Activated B cell treated with CpG ODN at 0.5 μM for 24 hours (primary cell): ENCODE measurements around the gene NDST4. TPM values are rescaled to one million over a fixed set of nuclear protein-coding genes. Genes with fewer than 3 reads are reported as not detected.

Experiments
- ATAC-seq: fragments of 200-7000 bp; cut with Tn5 transposase; one replicate; pipeline ENCODE4 v1.10.0; 2021; ENCODE audit warnings: low read depth, mild to moderate bottlenecking, moderate library complexity
- CTCF ChIA-PET: fragments of 350-600 bp; sonication (Branson Sonifier 250); formaldehyde crosslinking; loops from one replicate; lab custom pipeline; 2021; ENCODE audit warnings: antibody characterized with exemption; lab: Charles Lee
- POLR2A ChIA-PET: fragments of 350-600 bp; sonication (Branson Sonifier 250); formaldehyde crosslinking; loops from one replicate; lab custom pipeline; 2021; ENCODE audit warnings: antibody characterized with exemption; lab: Charles Lee
- DNase-seq: peaks from one replicate; pipeline ENCODE4 v3.0.0; 2022
- H3K27ac Mint-ChIP-seq: one replicate; pipeline ENCODE4 v1.8.0; 2020; ENCODE audit warnings: mixed read lengths
- H3K27me3 Mint-ChIP-seq: one replicate; pipeline ENCODE4 v1.8.0; 2021; ENCODE audit warnings: mixed read lengths
- H3K36me3 Mint-ChIP-seq: one replicate; pipeline ENCODE4 v1.8.0; 2021; ENCODE audit warnings: low read depth, mixed read lengths
- H3K4me1 Mint-ChIP-seq: one replicate; pipeline ENCODE4 v1.8.0; 2021; ENCODE audit warnings: mixed read lengths
- H3K4me3 Mint-ChIP-seq: one replicate; pipeline ENCODE4 v1.8.0; 2020; ENCODE audit warnings: mild to moderate bottlenecking, mixed read lengths
- H3K9me3 Mint-ChIP-seq: one replicate; pipeline ENCODE4 v1.8.0; 2020; ENCODE audit warnings: mixed read lengths
- intact Hi-C: fragments of 100-400 bp; cut with micrococcal nuclease; formaldehyde crosslinking; loops from one replicate; pipeline ENCODE4 v1.15.1; 2024
- total RNA-seq: library from RNA; stranded (reverse); gene quantifications from 2 replicates; pipeline ENCODE4 v1.2.3, GENCODE V29; 2022
- TF ChIP-seq, protein P1 (sequence below): fragments of 200-600 bp; IDR thresholded peaks from one replicate; pipeline ENCODE4 v1.8.0; 2022; ENCODE audit warnings: antibody characterized with exemption, mild to moderate bottlenecking

Gene NDST4
- total RNA-seq, 1 donor from 2014 or later, result not detected

DNA sequence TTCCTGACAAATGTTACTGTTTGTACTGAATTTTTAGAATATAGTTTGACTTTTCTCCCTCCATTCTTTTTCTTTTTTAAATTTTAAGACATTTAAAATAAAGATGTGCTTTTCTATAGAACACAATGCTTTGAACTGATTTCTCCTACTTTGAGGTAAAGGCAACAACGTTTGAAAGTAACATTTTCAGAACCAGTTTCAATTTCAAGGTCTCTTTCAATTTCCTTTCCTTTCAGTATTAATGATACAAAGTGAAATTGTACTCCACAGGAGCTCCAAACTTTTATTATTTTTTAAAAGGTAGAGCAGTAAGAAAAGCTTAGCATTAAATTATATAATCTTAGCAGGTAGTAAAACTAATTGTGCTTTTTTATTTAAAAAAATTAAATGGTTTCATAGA lies 54.9 kb downstream of the NDST4 start:
- H3K4me1 Mint-ChIP-seq, result no peaks in the 10 kb centered on the region
- ATAC-seq (no peak), DNase-seq (no peak)
- H3K9me3 Mint-ChIP-seq, result no peaks in the 10 kb centered on the region
- no peaks in the 10 kb centered on the region for H3K36me3 Mint-ChIP-seq
- POLR2A ChIA-PET, result no interaction called here
- H3K27ac Mint-ChIP-seq, result no peak overlapping the region
- TF ChIP-seq, protein P1, sequence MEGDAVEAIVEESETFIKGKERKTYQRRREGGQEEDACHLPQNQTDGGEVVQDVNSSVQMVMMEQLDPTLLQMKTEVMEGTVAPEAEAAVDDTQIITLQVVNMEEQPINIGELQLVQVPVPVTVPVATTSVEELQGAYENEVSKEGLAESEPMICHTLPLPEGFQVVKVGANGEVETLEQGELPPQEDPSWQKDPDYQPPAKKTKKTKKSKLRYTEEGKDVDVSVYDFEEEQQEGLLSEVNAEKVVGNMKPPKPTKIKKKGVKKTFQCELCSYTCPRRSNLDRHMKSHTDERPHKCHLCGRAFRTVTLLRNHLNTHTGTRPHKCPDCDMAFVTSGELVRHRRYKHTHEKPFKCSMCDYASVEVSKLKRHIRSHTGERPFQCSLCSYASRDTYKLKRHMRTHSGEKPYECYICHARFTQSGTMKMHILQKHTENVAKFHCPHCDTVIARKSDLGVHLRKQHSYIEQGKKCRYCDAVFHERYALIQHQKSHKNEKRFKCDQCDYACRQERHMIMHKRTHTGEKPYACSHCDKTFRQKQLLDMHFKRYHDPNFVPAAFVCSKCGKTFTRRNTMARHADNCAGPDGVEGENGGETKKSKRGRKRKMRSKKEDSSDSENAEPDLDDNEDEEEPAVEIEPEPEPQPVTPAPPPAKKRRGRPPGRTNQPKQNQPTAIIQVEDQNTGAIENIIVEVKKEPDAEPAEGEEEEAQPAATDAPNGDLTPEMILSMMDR, result no peak
- intact Hi-C loops, result no loop called here
- no peaks in the 10 kb centered on the region for H3K27me3 Mint-ChIP-seq
- CTCF ChIA-PET, result no interaction called here
- no peak overlapping the region for H3K4me3 Mint-ChIP-seq

DNA sequence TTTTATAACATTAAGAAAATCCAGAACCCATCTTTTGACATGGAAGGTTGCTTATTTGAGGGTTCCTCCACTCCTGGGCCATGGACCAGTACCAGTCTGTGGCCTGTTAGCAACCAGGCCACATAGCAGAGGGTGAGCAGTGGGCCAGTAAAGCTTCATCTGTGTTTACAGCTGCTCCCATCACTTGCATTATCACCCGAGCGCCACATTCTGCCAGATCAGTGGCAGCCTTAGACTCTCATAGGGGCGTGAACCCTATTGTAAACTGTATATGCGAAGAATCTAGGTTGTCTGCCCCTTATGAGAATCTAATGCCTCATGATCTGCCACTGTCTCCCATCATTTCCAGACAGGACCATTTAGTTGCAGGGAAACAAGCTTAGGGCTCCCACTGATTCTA lies 58.6 kb downstream of the NDST4 start:
- CTCF ChIA-PET, result no interaction called here
- no peak overlapping the region for H3K27ac Mint-ChIP-seq
- H3K27me3 Mint-ChIP-seq, result no peaks in the 10 kb centered on the region
- POLR2A ChIA-PET, result no interaction called here
- H3K4me3 Mint-ChIP-seq, result no peak overlapping the region
- no peaks in the 10 kb centered on the region for H3K9me3 Mint-ChIP-seq
- DNase-seq (no peak), ATAC-seq (no peak)
- H3K4me1 Mint-ChIP-seq, result no peaks in the 10 kb centered on the region
- TF ChIP-seq, protein P1, result no peak
- no peaks in the 10 kb centered on the region for H3K36me3 Mint-ChIP-seq
- intact Hi-C loops, result no loop called here

DNA sequence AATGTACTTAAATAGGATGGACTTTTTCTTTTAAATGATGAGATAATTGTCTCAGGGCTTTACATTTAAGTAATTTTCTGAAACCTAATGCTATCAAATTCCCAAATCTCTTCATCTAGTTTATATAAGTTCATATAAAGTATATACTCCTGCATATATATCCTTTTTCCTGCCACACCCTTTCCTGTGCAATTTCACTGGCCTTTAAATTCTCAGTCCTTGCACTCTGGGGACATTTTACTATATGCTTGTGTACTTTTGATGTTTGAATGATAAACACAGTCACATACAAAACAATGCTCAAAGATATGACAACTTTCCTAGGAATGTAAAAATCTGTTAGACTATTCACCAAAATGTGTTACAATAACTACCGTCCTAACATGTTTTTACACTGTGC lies 60.1 kb downstream of the NDST4 start:
- H3K4me3 Mint-ChIP-seq, result no peak overlapping the region
- no peaks in the 10 kb centered on the region for H3K36me3 Mint-ChIP-seq
- H3K4me1 Mint-ChIP-seq, result no peaks in the 10 kb centered on the region
- intact Hi-C loops, result no loop called here
- TF ChIP-seq, protein P1, result no peak
- ChIA-PET POLR2A (no interaction called here), CTCF (no interaction called here)
- H3K27ac Mint-ChIP-seq, result no peak overlapping the region
- H3K27me3 Mint-ChIP-seq, result no peaks in the 10 kb centered on the region
- DNase-seq (no peak), ATAC-seq (no peak)
- H3K9me3 Mint-ChIP-seq, result no peaks in the 10 kb centered on the region

GRCh38 chr4:115042496-115042895 lies 70.9 kb downstream of the NDST4 start:
- Mint-ChIP-seq H3K4me1 (no peaks in the 10 kb centered on the region), H3K4me3 (no peak overlapping the region), H3K36me3 (no peaks in the 10 kb centered on the region), H3K9me3 (no peaks in the 10 kb centered on the region), H3K27ac (no peak overlapping the region), H3K27me3 (no peaks in the 10 kb centered on the region)
- intact Hi-C loops, result no loop called here
- ATAC-seq (no peak), DNase-seq (no peak)
- TF ChIP-seq, protein P1, result no peak
- ChIA-PET POLR2A (no interaction called here), CTCF (no interaction called here)

DNA sequence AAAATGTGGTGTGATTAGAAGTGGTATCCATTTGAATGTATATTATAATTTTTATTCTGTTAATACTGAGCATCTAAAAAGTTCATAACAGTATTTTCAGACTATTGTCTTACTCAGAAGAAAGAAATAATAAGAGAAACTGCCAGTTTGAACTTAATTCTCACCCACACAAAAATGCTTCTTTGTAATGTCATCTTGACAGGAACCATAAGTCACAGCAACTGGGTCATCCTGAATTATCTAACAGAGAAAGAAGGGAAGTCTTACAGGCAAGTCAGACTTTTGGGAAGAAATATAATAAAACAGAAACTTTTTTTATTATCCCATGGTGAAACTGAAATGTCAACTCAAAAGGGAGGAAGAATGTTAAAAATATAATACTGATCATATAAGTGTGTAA lies 83.1 kb downstream of the NDST4 start:
- intact Hi-C loops, result no loop called here
- Mint-ChIP-seq H3K4me3 (no peak overlapping the region), H3K36me3 (no peaks in the 10 kb centered on the region), H3K4me1 (no peaks in the 10 kb centered on the region), H3K27me3 (no peaks in the 10 kb centered on the region), H3K9me3 (no peaks in the 10 kb centered on the region), H3K27ac (no peak overlapping the region)
- ChIA-PET POLR2A (no interaction called here), CTCF (no interaction called here)
- TF ChIP-seq, protein P1, result no peak
- DNase-seq (no peak), ATAC-seq (no peak)
